HG03097 (cell line): ENCODE measurements around the gene PRSS23.
"Not testable (repeated sequence)": the region's sequence is repeated elsewhere in the genome, so short reads cannot be mapped to it uniquely, and the experiment has no call there.

Experiments used
- ATAC-seq: cut with Tn5 transposase; IDR thresholded peaks from one replicate; pipeline ENCODE4 v1.9.1; 2021; ENCODE audit not compliant: unreplicated experiment, low FRiP score

Gene PRSS23, protein sequence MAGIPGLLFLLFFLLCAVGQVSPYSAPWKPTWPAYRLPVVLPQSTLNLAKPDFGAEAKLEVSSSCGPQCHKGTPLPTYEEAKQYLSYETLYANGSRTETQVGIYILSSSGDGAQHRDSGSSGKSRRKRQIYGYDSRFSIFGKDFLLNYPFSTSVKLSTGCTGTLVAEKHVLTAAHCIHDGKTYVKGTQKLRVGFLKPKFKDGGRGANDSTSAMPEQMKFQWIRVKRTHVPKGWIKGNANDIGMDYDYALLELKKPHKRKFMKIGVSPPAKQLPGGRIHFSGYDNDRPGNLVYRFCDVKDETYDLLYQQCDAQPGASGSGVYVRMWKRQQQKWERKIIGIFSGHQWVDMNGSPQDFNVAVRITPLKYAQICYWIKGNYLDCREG

GRCh38 chr11:86800076-86800959 is at the start of gene PRSS23:
Gene PRSS23, plus strand, starts transcription at chr11:86800542. Its CDS starts 7,102 bp downstream, at chr11:86807644.
- ATAC-seq, result no peak

DNA sequence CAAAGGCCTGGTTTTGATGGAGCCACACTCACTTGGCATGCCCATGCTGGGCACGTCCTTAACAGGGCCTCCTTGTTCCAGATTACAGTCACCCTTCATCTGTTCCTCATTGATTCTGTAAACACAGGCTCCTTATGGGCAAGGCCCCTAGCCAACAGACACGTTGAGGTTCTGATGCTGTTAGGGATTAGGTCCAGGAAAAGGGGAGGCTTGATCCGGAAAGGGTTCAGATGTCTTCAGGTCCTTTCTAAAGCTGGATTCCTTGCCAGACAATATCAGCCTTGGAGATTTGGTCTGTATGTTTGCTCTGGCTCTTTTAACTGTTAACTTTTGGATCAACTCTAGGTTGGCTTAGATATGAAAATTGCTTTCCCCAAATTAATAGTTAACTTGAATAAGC is 46.9 kb upstream of the PRSS23 start:
- no peak for ATAC-seq

DNA sequence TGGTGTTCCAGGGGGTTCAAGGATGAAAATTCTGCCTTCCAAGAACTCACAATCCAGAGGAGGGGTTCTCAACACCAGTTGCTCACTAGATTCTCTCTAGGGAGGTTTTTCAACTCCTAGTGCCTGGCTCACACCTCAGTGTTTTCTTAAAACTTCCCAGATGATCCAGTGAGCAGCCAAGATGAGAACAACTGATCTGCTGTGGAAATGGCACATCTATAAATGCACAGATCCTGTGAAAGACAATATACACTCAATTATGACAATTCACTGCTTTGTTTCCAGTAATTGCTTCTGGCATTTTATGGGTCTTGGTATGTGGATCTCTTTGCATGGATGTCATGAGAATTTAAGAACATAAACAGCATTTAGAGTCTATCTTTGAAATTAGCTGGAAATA is 45.2 kb upstream of the PRSS23 start:
- ATAC-seq, result no peak

DNA sequence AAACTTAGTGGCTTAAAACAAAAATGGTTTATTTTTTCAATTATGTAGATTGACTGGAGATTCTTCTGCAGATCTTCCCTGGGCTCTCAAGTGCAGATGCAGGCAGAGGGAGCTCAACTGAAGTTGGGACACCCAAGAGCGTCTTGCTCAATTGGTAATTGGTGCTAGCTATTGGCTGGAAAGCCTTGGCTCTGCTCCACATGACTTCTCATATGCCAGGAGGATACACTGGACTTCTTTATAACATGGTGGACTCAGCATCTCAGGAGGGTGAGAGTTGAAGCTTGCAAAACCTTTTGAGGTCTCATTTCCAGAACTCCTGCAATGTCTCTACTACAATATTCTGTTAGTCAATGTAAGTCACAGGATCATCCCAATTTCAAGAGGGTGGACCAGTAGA is 42.2 kb upstream of the PRSS23 start:
- no peak for ATAC-seq

DNA sequence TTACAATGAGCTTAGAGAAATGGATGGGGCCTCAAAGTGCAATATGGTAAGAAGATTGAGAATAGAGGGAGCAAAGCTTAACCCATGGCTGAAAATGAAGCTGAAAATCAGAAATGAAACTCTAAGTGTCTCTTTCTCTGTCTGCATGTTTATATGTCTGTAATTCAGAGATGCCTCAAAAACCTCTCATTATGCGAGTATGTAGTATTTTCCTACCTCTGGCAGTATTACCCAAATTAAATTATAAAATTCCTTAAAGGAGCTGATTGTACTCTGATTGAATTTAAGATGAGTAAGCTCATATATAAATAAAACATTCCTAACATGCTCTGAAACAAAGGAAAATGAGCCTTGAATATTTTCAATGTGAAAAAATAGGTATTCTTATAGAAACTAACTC is 39.8 kb upstream of the PRSS23 start:
- ATAC-seq, result no peak

GRCh38 chr11:86761978-86762377 is 38.4 kb upstream of the PRSS23 start:
- no peak for ATAC-seq

GRCh38 chr11:86765203-86765602 is 35.1 kb upstream of the PRSS23 start:
- no peak for ATAC-seq

DNA sequence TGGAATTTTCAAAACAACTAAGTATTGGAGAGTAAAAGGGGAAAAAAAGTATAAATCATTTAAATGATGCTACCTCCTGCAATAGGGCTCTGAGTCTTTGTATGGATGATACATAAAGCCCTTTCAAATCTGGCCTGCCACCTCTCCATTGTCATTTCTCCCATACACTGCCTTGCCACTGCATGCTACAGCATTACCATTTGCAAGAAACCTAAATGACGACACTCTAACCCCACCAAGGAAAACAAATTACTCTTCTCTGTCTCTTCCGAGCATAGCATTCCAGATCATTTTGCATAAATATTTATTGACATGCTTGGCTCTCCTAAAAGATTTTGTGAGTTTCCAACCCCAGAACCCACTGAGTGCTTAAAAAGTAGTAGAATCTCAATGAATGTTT is 34.5 kb upstream of the PRSS23 start:
- ATAC-seq, result no peak

DNA sequence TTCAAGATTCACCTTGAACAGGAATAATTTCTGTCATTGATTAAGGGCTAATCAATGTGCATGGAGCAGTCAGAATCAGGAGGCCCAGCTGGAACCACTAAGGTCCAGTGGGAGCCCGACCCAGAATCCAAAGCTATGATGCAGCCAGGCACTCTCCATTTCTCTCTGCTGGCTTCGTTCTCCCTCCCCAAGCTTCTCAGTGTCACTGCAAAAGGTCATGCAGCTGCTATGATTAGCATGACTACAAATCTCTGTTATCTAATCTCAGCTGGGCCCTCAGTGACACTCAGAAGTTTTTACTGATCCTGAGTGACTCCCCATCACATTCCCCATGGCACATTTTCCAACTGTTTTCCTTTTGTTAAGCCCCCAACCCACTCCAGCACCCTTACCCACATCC is 31.1 kb upstream of the PRSS23 start:
- ATAC-seq, result no peak

DNA sequence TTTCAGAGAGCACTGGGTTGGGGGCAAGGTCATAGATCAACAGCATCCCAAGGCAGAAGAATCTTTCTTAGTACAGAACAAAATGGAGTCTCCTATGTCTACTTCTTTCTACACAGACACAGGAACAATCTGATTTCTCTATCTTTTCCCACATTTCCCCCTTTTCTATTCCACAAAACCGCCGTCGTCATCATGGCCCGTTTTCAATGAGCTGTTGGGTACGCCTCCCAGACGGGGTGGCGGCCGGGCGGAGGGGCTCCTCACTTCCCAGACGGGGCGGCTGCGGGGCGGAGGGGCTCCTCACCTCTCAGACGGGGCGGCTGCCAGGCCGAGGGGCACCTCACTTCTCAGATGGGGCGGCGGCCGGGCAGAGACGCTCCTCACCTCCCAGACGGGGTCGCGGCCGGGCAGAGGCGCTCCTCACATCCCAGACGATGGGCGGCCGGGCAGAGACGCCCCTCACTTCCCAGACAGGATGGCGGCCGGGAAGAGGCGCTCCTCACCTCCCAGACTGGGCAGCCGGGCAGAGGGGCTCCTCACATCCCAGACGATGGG is 29.8 kb upstream of the PRSS23 start:
- ATAC-seq, result not testable (repeated sequence)

DNA sequence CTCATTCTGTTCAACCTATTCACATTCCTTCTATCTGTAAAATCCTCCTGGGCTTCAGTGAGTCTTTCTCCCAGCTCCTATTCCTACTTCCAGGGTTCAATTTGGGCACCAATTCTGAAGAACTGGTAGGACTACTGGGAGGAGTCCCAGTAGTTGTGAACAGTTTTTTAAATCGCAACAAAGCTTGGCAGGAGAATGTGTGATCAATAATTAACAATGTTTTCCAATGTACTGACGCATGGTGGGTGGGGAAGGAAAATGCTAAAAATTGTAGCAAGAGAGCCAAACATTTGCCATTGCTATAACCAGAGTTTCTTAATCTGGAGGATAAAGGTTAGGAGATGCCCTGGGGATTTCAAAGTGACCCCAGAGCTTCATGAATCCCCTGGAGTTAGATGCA is 27.3 kb upstream of the PRSS23 start:
- no peak for ATAC-seq

GRCh38 chr11:86773513-86774252 is 26.7 kb upstream of the PRSS23 start:
- no peak for ATAC-seq

GRCh38 chr11:86774417-86774816 is 25.9 kb upstream of the PRSS23 start:
- ATAC-seq, result no peak

DNA sequence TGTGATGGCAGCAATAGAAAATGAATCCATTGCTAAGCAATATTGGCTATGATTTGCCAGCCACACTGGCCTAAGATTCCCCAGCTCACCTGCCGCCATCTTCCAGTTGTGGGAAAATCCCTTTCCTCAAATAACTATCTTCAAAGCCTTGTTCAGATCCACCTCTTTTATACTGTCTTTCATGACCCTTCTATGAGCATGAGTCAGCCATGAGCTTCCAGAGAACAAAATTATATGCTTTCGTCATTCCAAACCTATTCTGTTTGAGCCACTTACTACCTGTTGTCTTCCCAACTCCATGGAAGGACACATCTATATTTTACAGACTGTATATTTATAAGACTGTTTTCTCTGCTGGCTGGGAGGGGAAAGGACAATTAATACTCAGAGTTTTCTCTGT is 25.0 kb upstream of the PRSS23 start:
- no peak for ATAC-seq

DNA sequence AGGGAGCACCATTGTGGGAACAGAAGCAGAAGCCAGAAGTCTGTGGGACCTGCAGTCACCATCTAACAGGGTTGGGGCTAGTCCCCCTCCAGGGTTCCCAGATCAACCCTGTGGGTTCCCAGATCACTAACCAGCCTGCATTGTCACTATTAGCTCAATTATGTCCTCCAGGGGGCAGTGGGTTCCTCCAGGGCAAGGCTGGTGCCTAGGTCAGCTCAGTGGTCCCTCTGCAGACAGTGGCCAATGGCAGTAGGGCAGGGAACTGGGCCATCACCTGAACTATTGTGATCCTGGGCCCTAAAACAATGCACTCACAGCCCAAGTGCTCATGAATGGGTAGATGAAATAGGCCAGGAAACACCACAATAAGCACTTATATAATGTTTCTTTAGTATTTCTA is 18.8 kb upstream of the PRSS23 start:
- ATAC-seq, result no peak

DNA sequence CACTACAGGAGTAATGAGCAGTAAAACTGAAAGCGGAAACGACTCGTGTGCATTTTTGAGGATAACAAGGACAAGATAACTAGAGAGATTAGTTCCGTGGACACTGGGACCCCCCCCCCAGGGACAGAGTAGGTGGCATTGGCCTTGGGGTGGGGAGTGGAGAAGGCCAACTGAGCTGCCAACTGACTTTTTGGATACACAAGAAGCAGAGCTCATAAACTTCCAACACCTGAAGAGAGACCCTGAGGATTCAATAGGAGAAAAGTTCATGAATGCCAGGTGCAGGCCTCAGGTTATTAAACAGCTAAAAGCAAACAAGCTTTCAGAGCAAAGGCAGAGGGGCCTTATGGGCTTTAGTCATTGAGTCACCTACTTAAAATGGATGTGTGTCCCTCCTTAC is 17.6 kb upstream of the PRSS23 start:
- ATAC-seq, result no peak

- ATAC-seq, result no peak
Measured at GRCh38 chr11:86783661-86784060, 16.7 kb upstream of the PRSS23 start.

DNA sequence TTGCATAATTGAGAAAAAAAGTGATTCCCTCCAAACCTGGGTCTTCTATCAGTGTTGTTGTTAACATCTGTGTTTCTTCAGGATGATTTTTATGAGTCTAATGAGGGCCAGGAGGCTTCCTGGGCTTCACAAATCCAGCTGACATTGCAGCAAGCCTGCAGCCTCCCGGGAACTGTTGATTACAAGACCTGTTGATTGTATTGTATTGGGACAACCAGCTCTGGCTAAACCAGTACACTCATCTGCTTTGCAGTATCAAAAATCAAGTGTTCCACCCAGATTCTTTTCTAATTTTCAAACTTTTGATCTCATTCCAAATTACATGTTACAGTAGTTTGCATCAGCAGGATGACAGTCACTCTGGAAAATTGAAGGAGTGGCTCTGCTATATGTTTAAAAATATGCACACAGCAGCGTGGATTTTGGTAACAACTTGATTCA is 16.1 kb upstream of the PRSS23 start:
- ATAC-seq, result no peak

GRCh38 chr11:86785576-86785975 is 14.8 kb upstream of the PRSS23 start:
- ATAC-seq, result no peak

GRCh38 chr11:86787018-86787536 is 13.3 kb upstream of the PRSS23 start:
- ATAC-seq, result no peak

DNA sequence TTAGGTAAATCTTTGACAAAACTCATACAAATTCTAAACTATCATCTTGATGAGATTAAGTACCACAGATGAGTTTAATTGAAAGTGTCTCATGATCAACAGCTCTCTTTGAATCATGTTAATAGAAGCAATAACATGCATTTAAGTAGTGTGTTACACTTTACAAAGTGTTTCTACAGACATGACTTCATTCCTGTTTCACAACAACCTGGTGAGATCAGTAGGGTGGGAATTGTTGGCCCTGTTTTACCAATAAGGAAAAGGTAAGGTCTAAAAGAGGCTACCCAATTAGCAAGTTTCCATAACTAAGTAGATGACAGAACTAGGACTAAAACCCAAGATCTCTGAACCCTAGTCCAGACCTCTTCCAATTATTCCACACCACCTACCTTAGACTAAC is 12.7 kb upstream of the PRSS23 start:
- ATAC-seq, result no peak
